HG03095 (cell line): ENCODE measurements around the gene CGB5.

ENCODE experiments used
- ATAC-seq: cut with Tn5 transposase; IDR thresholded peaks from one replicate; pipeline ENCODE4 v1.9.1; 2021; ENCODE audit warnings: moderate library complexity; ENCODE audit not compliant: unreplicated experiment

Gene CGB5

DNA sequence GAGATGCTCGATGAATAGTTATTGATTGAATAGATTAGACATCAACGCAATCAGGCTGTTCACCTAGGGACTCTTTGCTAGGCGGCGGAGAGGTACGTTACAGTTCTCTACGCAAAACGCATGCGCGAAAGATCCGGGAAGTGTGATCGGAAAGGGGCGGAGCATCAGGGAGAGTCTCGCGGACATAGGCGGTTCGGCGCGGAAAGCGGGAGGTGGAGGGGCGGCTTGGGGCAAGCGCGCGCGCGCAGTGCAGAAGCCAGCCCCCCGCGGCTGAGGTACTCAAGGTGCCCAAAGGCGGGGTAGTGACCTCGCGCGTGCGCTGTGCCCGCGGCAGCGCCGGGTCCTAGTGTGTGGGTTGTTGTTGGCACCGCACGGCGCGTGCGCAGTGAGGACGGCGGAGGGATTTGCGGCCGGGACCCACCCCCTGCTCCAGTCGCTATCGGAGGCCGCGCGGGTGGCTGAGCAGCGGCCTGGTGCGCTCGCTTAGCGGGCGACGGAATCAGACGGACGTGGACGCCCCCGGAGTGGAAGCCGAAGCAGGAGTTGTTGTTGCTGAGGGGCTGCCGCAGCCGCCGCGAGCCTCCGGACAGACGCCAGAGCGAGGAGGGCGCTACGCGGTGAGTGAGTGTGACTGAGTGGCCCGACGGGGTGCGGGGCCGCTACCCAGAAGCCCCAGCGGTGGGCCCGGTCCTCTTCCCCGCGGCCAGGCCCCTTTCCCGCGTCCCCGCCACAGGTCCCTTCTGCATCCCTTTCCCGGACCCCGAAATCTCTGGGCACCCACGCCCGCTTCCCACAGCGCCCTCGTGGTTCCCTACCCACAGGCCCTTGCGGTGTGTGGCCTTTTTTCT is 41.6 kb downstream of the CGB5 start, which contains the start of gene SNRNP70:
Gene SNRNP70, plus strand, starts transcription at position 432 of the 848 bp plus-strand sequence. CDS start 964 bp downstream, outside the sequence.
- peak; percentile 72 for ATAC-seq

- no peak for ATAC-seq
Observed at GRCh38 chr19:49085868-49086232, 42.2 kb downstream of the CGB5 start.

- ATAC-seq, result no peak
Observed at GRCh38 chr19:49086296-49086695, 42.6 kb downstream of the CGB5 start.

DNA sequence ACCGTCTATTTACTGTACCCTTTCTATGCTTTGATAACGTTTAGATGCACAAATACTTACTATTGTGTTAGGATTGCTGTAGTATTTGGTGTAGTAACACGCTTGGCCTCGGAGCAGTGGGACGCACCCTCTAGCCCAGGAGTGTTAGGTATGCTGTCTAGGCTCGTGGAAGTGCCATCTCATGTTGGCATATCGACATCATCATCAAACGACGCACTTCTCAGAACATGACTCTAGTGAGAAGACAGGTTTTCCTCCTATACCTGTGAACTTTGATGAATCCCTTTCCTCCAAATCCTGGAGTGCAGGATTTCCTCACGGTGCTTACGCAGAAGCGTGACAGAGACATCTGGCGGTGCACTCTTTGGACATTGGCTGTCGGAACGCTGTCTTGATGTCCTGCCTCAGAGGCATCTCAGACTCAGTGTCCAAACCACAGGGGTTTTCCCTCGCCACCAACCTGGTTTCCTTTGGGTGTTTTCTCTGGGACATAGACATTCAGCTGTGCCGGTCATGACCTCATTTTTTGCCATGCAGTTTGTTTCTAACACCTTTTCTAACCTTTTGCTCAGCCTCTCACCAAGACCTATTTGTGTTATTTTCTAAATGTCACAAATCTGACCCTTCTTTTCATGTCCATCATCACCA is 47.9 kb downstream of the CGB5 start:
- no peak for ATAC-seq

- ATAC-seq, result no peak
Observed at GRCh38 chr19:49092686-49093085, 49.0 kb downstream of the CGB5 start.
